ENCODE data around the gene TRAPPC11.
A peak's percentile ranks its signal among the peaks of the same experiment; 100 is the strongest.
"Not testable (repeated sequence)": the region's sequence is repeated elsewhere in the genome, so short reads cannot be mapped to it uniquely, and the experiment has no call there.

Gene TRAPPC11

DNA sequence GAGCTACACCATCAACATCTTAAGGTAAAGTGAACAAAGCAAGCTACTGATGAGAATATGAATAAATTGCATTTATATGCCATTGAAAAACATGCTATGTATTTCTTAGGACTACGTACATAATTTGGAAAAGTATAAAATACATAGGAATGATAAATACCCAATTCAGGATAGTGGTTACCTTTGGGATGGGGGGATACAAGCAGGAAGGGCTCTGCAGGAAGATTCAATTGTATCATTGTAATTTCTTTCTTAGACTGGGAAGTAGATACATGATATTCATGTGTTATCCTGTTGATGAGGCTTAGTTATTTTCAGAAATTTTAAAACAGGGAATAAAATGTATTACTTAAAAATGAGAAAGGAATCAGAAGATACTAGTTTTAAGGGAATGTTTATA lies 43.4 kb downstream of the TRAPPC11 start:
- no peak for DNase-seq
- in situ Hi-C loops (cut with MboI; ENCODE audit: low pct_unique_long_range_greater_than_20kb, low sequenced_read_pairs), result no loop called here

DNA sequence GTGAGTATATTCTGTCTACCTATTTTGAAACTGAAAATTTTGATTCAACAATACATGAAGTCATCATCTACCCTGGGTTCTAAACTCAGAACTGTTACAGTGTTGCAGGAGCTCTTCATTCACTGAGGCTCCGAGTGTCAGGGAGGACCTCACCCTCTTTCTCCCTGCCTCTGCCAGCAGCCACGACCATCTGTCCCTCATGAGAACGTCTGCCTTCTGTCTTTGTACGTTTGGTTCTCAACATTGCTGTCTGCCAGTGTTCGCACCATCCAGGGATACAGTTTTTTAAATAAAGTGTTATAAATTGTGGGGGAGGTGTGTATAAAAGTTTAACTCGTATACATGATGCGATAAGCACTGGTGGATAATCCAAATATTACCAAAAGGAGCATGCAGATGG lies 55.5 kb downstream of the TRAPPC11 start:
- DNase-seq, result no peak
- in situ Hi-C loops (cut with MboI; ENCODE audit: low pct_unique_long_range_greater_than_20kb, low sequenced_read_pairs), result no loop called here

DNA sequence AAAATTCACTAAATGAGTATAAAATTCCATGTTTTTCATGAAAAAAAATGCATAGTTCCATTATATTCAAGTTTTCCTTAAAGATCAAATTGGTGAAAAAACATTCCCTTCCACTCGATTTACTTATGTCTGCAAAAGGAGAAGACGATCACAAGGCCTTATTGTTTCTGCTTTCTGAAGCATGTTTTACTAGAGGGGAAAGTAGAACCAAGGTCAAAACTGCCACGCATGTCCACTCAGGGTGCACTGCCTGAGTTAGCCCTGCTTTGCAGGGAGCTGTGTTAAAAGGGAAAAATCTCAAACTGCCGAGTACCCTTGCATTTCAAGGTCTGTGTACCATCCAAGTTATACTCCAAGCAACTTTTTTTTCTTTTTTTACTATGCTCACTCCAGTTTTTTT lies 57.2 kb downstream of the TRAPPC11 start:
- in situ Hi-C loops (cut with MboI; ENCODE audit: low pct_unique_long_range_greater_than_20kb, low sequenced_read_pairs), result no loop called here

DNA sequence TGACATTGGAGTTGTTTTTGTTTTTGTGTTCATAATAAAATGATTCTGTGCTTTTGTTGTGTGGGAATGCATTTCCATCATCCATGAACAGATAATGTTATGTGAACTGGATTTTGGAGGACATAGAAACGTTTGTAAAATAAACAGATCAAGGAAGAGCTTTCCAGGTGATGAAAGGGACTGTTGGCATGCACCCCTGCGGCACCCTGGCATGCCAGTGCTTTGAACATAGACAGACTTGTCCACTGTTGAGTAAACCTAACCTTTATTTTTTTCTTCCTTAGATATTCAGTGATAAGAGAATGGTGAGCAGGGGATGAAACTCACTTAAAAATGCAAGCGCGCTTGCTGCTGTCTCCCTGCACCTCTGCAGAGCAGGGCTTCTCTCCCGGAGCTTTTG lies 59.8 kb downstream of the TRAPPC11 start:
- no peak for DNase-seq
- in situ Hi-C loops (cut with MboI; ENCODE audit: low pct_unique_long_range_greater_than_20kb, low sequenced_read_pairs), result no loop called here

More for the DNA sequence above, 57.2 kb downstream of the TRAPPC11 start:
- no peak for DNase-seq

DNA sequence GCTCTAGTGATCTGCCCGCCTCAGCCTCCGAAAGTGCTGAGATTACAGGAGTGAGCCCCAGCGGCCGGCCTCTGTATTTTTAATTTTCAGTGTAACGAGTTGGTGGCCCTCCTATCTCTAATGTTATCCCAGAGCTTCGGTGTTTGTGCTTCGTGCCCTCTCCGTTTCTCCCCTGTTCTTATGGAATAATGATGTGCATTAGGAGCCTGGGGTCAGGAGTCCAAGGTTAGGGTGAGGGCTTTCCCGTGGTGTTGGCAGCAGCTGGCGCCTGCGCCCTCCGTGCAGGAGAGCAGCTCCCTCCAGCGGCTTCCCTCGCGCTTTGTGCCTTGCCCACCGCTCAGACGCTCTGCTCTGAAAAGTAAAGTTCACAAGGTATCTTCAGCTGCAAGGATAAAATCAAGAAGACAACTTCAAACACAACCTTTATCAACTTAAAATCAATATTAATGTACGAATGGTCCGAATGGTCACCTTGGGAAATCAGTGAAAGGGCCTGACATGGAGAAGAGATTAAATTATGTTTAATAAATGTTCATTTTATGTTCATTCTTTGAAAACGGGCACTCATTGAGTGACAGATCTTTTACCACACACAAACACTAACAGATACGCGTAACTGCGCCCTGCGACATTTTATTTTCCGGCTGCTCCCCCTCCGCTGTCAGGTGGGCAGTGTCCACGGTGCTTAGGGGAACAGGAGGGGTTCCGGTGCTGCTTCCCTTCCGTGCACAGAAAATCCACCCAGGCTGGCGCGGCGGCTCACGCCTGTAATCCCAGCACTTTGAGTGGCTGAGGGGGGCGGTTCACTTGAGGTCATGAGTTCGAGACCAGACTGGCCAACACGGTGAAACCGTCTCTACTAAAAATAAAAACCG lies 62.4 kb downstream of the TRAPPC11 start:
- DNase-seq, result peak; percentile 85
- in situ Hi-C loops (cut with MboI; ENCODE audit: low pct_unique_long_range_greater_than_20kb, low sequenced_read_pairs), result no loop called here

DNA sequence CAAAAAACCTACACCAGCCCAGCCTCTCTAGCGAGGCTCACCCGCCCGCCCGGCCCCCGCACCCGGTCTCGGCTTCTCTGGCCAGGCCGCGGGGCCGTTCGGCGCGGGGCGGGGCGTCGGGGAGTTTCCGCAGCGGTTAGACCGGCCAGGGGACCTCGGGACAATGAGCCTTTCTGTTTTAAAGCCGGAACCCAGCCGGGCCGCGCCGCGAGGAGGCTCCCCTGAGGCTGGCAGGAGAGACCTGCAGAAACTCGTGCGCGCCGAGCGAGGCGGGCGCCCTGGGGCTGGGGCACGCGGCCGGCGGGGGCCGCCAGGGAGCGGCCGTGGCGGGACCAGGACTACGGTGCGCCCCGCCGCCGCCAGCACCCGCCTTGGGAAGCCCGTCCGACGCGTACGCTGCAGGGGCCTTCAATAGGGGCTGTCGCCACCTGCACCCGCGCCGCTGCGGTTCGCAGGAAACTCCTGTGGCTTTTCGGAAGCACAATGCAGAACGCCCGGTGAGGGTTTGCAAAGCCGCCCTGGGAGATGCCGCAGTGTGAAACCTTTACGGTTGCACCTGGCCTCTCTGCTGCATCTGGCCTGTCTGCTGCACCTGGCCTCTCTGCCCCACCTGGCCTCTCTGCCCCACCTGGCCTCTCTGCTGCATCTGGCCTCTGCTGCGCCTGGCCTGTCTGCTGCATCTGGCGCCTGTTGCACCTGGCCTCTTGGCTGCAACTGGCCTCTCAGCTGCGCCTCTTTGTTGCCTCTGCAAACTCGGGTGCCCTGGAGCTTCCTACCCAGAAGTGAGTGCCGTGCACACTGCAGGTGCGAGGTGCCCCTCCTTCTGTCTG lies 63.9 kb downstream of the TRAPPC11 start:
- in situ Hi-C loops (cut with MboI; ENCODE audit: low pct_unique_long_range_greater_than_20kb, low sequenced_read_pairs), result no loop called here
- DNase-seq, result peak; percentile 76

DNA sequence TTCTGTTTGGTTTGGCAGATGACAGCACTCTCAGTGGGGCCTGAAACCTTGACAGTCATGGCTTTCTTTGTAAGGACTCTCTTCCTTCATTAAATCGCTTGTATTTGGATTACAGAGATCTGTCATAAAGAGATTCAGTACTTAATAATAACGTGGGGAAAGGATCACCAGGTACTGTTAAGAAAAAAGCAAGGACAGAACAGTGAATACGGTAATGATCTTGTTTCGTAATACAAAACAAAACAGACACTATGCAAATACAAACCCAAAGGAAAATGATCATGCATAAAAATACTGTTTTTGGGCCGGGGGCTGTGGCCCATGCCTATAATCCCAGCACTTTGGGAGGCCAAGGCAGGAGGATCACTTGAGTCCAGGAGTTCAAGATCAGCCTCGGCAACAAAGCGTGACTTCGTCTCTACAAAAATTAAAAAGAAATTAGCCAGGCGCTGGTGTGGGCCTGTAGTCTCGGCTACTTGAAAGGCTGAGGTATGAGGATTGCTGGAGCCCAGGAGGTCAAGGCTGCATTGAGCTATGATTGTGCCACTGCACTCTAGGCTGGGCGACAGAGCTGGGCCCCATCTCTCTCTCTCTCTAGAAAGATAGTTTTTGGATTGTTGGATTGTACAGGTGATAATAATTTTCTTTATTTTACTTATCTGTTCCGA lies 64.6 kb downstream of the TRAPPC11 start:
- no peak for DNase-seq
- in situ Hi-C loops (cut with MboI; ENCODE audit: low pct_unique_long_range_greater_than_20kb, low sequenced_read_pairs), result no loop called here

DNA sequence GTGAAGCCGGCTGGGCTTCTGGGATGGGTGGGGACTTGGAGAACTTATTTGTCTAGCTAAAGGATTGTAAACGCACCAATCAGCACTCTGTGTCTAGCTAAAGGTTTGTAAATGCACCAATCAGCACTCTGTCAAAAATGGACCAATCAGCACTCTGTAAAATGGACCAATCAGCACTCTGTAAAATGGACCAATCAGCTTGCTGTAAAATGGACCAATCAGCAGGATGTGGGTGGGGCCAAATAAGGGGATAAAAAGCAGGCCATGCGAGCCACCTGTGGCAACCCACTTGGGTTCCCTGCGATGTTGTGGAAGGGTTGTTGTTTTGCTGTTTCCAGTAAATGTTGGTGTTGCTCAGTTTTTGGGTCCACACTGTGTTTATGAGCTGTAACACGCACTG lies 66.5 kb downstream of the TRAPPC11 start:
- in situ Hi-C loops (cut with MboI; ENCODE audit: low pct_unique_long_range_greater_than_20kb, low sequenced_read_pairs); DNase-seq: not testable (repeated sequence)

DNA sequence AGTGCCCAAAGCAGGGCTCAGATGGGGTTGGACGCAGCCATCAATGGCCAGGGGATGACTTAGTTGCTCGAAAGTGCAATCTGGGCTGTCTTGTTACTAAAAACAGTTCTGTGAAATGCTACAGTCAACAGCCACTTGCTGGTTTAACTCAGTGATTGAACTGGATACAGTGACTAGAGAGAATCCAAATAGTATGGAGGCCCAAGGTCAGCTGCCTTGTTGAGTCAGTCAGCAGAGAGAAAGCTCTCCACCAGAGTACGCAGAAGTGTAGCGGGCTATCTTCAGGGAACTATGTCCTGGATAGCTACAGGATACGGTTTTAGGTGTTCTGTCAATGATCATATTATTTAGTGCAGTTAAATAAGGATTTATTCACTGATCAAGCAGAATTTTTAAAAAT lies 68.4 kb downstream of the TRAPPC11 start:
- DNase-seq, result no peak

GRCh38 chr4:183728223-183729068 lies 69.4 kb downstream of the TRAPPC11 start:
- in situ Hi-C loops (cut with MboI; ENCODE audit: low pct_unique_long_range_greater_than_20kb, low sequenced_read_pairs), result no loop called here
- DNase-seq, result no peak

More for the DNA sequence above, 68.4 kb downstream of the TRAPPC11 start:
- in situ Hi-C loops (cut with MboI; ENCODE audit: low pct_unique_long_range_greater_than_20kb, low sequenced_read_pairs), result no loop called here

GRCh38 chr4:183729069-183729406 lies 69.9 kb downstream of the TRAPPC11 start:
- no peak for DNase-seq
- in situ Hi-C loops (cut with MboI; ENCODE audit: low pct_unique_long_range_greater_than_20kb, low sequenced_read_pairs), result no loop called here

- DNase-seq, result no peak
- in situ Hi-C loops (cut with MboI; ENCODE audit: low pct_unique_long_range_greater_than_20kb, low sequenced_read_pairs), result no loop called here
These were observed 70.6 kb downstream of the TRAPPC11 start for GRCh38 chr4:183729430-183730328.

- in situ Hi-C loops (cut with MboI; ENCODE audit: low pct_unique_long_range_greater_than_20kb, low sequenced_read_pairs), result no loop called here
- DNase-seq, result no peak
These were observed 73.2 kb downstream of the TRAPPC11 start for GRCh38 chr4:183732296-183732695.

- in situ Hi-C loops (cut with MboI; ENCODE audit: low pct_unique_long_range_greater_than_20kb, low sequenced_read_pairs), result no loop called here
These were observed 74.1 kb downstream of the TRAPPC11 start for GRCh38 chr4:183733181-183733580.

GRCh38 chr4:183738081-183738673 lies 79.1 kb downstream of the TRAPPC11 start:
- in situ Hi-C loops (cut with MboI; ENCODE audit: low pct_unique_long_range_greater_than_20kb, low sequenced_read_pairs), result no loop called here
- DNase-seq, result no peak

More at GRCh38 chr4:183733181-183733580, 74.1 kb downstream of the TRAPPC11 start:
- DNase-seq, result no peak

DNA sequence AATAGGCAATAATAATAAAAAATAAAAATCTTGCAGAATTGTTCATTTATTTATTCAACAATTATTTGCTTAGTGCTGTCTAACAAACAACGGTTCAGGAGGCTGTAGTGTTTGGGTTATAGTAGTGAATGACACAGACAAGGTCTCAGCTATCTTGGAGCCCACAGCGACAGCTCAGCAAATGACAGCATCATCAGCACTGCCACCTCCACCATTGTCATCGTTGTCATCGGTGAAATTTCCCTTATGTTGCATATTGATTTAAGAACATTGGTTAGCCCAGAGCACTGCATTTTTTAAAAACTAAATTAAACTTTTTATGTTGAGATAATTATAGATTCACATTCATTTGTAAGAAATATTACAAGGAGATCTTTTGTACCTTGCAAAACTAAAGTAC lies 79.9 kb downstream of the TRAPPC11 start:
- in situ Hi-C loops (cut with MboI; ENCODE audit: low pct_unique_long_range_greater_than_20kb, low sequenced_read_pairs), result no loop called here
- DNase-seq, result no peak

- DNase-seq, result no peak
- in situ Hi-C loops (cut with MboI; ENCODE audit: low pct_unique_long_range_greater_than_20kb, low sequenced_read_pairs), result no loop called here
These were observed 87.5 kb downstream of the TRAPPC11 start for GRCh38 chr4:183746305-183747229.

Data from KBM-7 (cell line).